Neural cell (in vitro differentiated cells): ENCODE results near the gene RAD51B. TPM values are rescaled to one million over a fixed set of nuclear protein-coding genes. Genes with fewer than 3 reads are reported as not detected.

Experiments
- H2AFZ ChIP-seq: fragments of 200-600, 300-800 bp; sonication (generic), shearing (Covaris generic); 2 replicates; pipeline ENCODE4 v1.6.0; 2014; ENCODE audit warnings: low read depth, mild to moderate bottlenecking, antibody characterized with exemption, low read length, moderate library complexity
- H3F3A ChIP-seq: fragments of 200-600 bp; shearing (Covaris generic); 2 replicates; pipeline ENCODE4 v1.6.1; 2016; ENCODE audit warnings: mild to moderate bottlenecking, moderate library complexity, mixed read lengths, antibody characterized with exemption, low read length; ENCODE audit not compliant: insufficient read depth, poor library complexity, severe bottlenecking
- H3K27ac ChIP-seq: fragments of 200-600, 300-800 bp; sonication (generic), shearing (Covaris generic); 2 replicates; pipeline ENCODE4 v1.5.1; 2014; ENCODE audit warnings: mild to moderate bottlenecking, low read length, moderate library complexity
- H3K27me3 ChIP-seq: fragments of 300-800, 200-600 bp; sonication (generic), shearing (Covaris generic); 2 replicates; pipeline ENCODE4 v1.6.0; 2014; ENCODE audit warnings: mild to moderate bottlenecking, low read depth, low read length, moderate library complexity; ENCODE audit not compliant: insufficient read depth
- H3K36me3 ChIP-seq: fragments of 300-800, 200-600 bp; sonication (generic), shearing (Covaris generic); 2 replicates; pipeline ENCODE4 v1.5.1; 2014; ENCODE audit warnings: mild to moderate bottlenecking, antibody characterized with exemption, low read length, moderate library complexity; ENCODE audit not compliant: insufficient read depth
- H3K4me2 ChIP-seq: fragments of 300-800, 200-600 bp; sonication (generic), shearing (Covaris generic); 2 replicates; pipeline ENCODE4 v1.6.0; 2014; ENCODE audit warnings: mild to moderate bottlenecking, low read length
- H3K4me3 ChIP-seq: fragments of 300-800, 200-600 bp; sonication (generic), shearing (Covaris generic); 2 replicates; pipeline ENCODE4 v1.5.1; 2014; ENCODE audit warnings: mild to moderate bottlenecking, low read length, moderate library complexity
- H3K79me2 ChIP-seq: fragments of 200-600 bp; shearing (Covaris generic); replicated peaks from 2 replicates; pipeline ENCODE4 v1.6.0; 2014; ENCODE audit warnings: mild to moderate bottlenecking, low read length, moderate library complexity; ENCODE audit not compliant: insufficient read depth
- H3K9ac ChIP-seq: fragments of 300-800, 200-600 bp; sonication (generic), shearing (Covaris generic); 2 replicates; pipeline ENCODE4 v1.6.1; 2016; ENCODE audit warnings: mild to moderate bottlenecking, low read length, mixed read lengths
- H3K9me2 ChIP-seq: fragments of 200-600 bp; shearing (Covaris generic); 2 replicates; pipeline ENCODE4 v1.6.1; 2016; ENCODE audit warnings: mild to moderate bottlenecking, low read length, mixed read lengths; ENCODE audit not compliant: insufficient read depth
- H3K9me3 ChIP-seq: fragments of 200-600, 300-800 bp; sonication (generic), shearing (Covaris generic); 2 replicates; pipeline ENCODE4 v1.6.1; 2016; ENCODE audit warnings: mild to moderate bottlenecking, mixed run types, low read length, moderate library complexity, mixed read lengths
- H4K20me1 ChIP-seq: fragments of 200-600 bp; shearing (Covaris generic); 2 replicates; pipeline ENCODE4 v1.6.1; 2016; ENCODE audit warnings: mild to moderate bottlenecking, mixed run types; ENCODE audit not compliant: insufficient read depth
- CTCF ChIP-seq: fragments of 450-650 bp; IDR thresholded peaks from 2 replicates; pipeline ENCODE4 v1.5.1; 2014; ENCODE audit warnings: antibody characterized with exemption, mild to moderate bottlenecking, moderate library complexity; ENCODE audit not compliant: poor library complexity, severe bottlenecking
- EP300 ChIP-seq: fragments of 450-650 bp; conservative IDR thresholded peaks from 2 replicates; pipeline ENCODE4 v1.6.1; 2014; ENCODE audit warnings: antibody characterized with exemption, mild to moderate bottlenecking, moderate library complexity; ENCODE audit not compliant: poor library complexity, severe bottlenecking
- EZH2 ChIP-seq: fragments of 200-600, 300-800 bp; shearing (Covaris generic), sonication (generic); IDR thresholded peaks from 2 replicates; pipeline ENCODE4 v1.6.1; 2014; ENCODE audit warnings: antibody characterized with exemption, low read length, borderline replicate concordance, mild to moderate bottlenecking; ENCODE audit not compliant: insufficient read depth, poor library complexity, severe bottlenecking
- MXI1 ChIP-seq: fragments of 450-650 bp; conservative IDR thresholded peaks from 2 replicates; pipeline ENCODE4 v1.6.1; 2014; ENCODE audit warnings: antibody characterized with exemption, mild to moderate bottlenecking; ENCODE audit not compliant: poor library complexity, severe bottlenecking
- POLR2AphosphoS5 ChIP-seq: IDR thresholded peaks from 2 replicates; pipeline ENCODE4 v1.6.1; 2012
- RAD21 ChIP-seq: fragments of 450-650 bp; conservative IDR thresholded peaks from 2 replicates; pipeline ENCODE4 v1.6.1; 2014; ENCODE audit warnings: antibody characterized with exemption, mild to moderate bottlenecking, moderate library complexity
- SMC3 ChIP-seq: fragments of 450-650 bp; conservative IDR thresholded peaks from 2 replicates; pipeline ENCODE4 v1.6.1; 2014; ENCODE audit warnings: antibody characterized with exemption, mild to moderate bottlenecking, moderate library complexity; ENCODE audit not compliant: poor library complexity
- TAF1 ChIP-seq: IDR thresholded peaks from 2 replicates; pipeline ENCODE4 v1.6.1; 2012; ENCODE audit warnings: low read depth
- polyA plus RNA-seq: library from polyadenylated mRNA; depleted of rRNA; stranded (reverse); fragments of >200 nt; gene quantifications from 2 replicates; pipeline ENCODE4 v1.2.3, GENCODE V29; 2014
- TF ChIP-seq, protein P1 (sequence below): IDR thresholded peaks from 2 replicates; pipeline ENCODE4 v1.6.1; 2012; ENCODE audit warnings: borderline replicate concordance

RAD51B gene
- polyA plus RNA-seq, 1 donor from 2014 or later = 3.1 TPM

- H2AFZ ChIP-seq = no peak overlapping the region
- no peaks in the 10 kb centered on the region for H3K36me3 ChIP-seq
- H3K9ac ChIP-seq = no peak overlapping the region
- H3F3A ChIP-seq = no peaks in the 10 kb centered on the region
- no peaks in the 10 kb centered on the region for H4K20me1 ChIP-seq
- TF ChIP-seq CTCF (no peak), RAD21 (no peak), MXI1 (no peak), POLR2AphosphoS5 (no peak), EP300 (no peak), SMC3 (no peak), TAF1 (no peak), EZH2 (no peak)
- TF ChIP-seq, protein P1, sequence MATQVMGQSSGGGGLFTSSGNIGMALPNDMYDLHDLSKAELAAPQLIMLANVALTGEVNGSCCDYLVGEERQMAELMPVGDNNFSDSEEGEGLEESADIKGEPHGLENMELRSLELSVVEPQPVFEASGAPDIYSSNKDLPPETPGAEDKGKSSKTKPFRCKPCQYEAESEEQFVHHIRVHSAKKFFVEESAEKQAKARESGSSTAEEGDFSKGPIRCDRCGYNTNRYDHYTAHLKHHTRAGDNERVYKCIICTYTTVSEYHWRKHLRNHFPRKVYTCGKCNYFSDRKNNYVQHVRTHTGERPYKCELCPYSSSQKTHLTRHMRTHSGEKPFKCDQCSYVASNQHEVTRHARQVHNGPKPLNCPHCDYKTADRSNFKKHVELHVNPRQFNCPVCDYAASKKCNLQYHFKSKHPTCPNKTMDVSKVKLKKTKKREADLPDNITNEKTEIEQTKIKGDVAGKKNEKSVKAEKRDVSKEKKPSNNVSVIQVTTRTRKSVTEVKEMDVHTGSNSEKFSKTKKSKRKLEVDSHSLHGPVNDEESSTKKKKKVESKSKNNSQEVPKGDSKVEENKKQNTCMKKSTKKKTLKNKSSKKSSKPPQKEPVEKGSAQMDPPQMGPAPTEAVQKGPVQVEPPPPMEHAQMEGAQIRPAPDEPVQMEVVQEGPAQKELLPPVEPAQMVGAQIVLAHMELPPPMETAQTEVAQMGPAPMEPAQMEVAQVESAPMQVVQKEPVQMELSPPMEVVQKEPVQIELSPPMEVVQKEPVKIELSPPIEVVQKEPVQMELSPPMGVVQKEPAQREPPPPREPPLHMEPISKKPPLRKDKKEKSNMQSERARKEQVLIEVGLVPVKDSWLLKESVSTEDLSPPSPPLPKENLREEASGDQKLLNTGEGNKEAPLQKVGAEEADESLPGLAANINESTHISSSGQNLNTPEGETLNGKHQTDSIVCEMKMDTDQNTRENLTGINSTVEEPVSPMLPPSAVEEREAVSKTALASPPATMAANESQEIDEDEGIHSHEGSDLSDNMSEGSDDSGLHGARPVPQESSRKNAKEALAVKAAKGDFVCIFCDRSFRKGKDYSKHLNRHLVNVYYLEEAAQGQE = no peak
- no peaks in the 10 kb centered on the region for H3K9me2 ChIP-seq
- no peaks in the 10 kb centered on the region for H3K27me3 ChIP-seq
- no peak overlapping the region for H3K4me3 ChIP-seq
- H3K4me2 ChIP-seq = no peak overlapping the region
- no peak overlapping the region for H3K27ac ChIP-seq
- no peaks in the 10 kb centered on the region for H3K9me3 ChIP-seq
- H3K79me2 ChIP-seq = no peaks in the 10 kb centered on the region
Observed at GRCh38 chr14:67999705-68000384, 180.3 kb downstream of the RAD51B start.

DNA sequence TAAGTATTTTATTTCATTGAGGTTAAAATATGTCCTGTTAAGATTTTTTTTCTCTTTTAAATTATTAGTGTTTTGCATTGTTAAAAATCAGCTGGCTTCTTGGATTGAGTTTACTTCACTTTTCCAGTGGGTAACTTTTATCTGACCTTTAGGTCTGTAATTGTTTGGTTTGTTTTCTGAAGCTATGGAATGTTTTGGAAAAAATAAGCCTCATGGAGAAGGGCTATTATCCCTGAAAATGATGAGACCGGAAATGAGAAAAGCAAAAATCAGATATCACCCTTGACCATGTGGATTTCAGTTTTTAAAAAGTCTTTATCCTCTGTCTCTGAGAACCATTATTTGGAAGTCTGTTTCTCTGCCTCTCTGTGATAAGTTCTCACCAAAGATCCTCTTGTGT lies 180.9 kb downstream of the RAD51B start:
- Histone ChIP-seq H3K79me2 (no peaks in the 10 kb centered on the region), H4K20me1 (no peaks in the 10 kb centered on the region), H3K9ac (no peak overlapping the region), H3K9me3 (no peaks in the 10 kb centered on the region), H3K9me2 (no peaks in the 10 kb centered on the region), H3F3A (no peaks in the 10 kb centered on the region), H3K27ac (no peak overlapping the region), H3K4me2 (no peak overlapping the region), H3K4me3 (no peak overlapping the region), H3K27me3 (no peaks in the 10 kb centered on the region), H3K36me3 (no peaks in the 10 kb centered on the region), H2AFZ (no peak overlapping the region)
- TF ChIP-seq MXI1 (no peak), POLR2AphosphoS5 (no peak), SMC3 (no peak), EP300 (no peak), CTCF (no peak), TAF1 (no peak), RAD21 (no peak), EZH2 (no peak)
- TF ChIP-seq, protein P1 = no peak
